Heart right ventricle (tissue), 16 donors: ENCODE measurements around the gene TET3. TPM values are rescaled to one million over a fixed set of nuclear protein-coding genes. Genes with fewer than 3 reads are reported as not detected.

Experiments
- ATAC-seq, 8 donors: fragments of 200-7000 bp; cut with Tn5 transposase; one replicate each; pipeline ENCODE4 v1.9.1; 2020; ENCODE audit warnings: mild to moderate bottlenecking in 8 of 8, moderate library complexity in 8 of 8, moderate number of reproducible peaks in 1 of 8
- DNase-seq, 2 donors: peaks; one replicate each; pipeline ENCODE4 v3.0.0-alpha.2; 2020
- H3K27ac ChIP-seq, 10 donors: fragments of 200-600 bp; sonication (generic) in 2 of 10; one replicate each; pipeline versions ENCODE4 v1.5.0 to v1.8.0; 2020 to 2022; ENCODE audit warnings: mild to moderate bottlenecking in 3 of 10
- H3K27me3 ChIP-seq, 7 donors: fragments of 200-600 bp; one replicate each; pipeline ENCODE4 v1.8.0; 2021 to 2022; ENCODE audit warnings: mild to moderate bottlenecking in 2 of 7
- H3K36me3 ChIP-seq, 9 donors: fragments of 200-600 bp; sonication (generic) in 1 of 9; one replicate each; pipeline versions ENCODE4 v1.5.0 to v1.8.0; 2020 to 2022; ENCODE audit warnings: mild to moderate bottlenecking in 2 of 9
- H3K4me1 ChIP-seq, 9 donors: fragments of 200-600 bp; sonication (generic) in 1 of 9; one replicate each; pipeline versions ENCODE4 v1.5.0 to v1.8.0; 2020 to 2022; ENCODE audit warnings: mild to moderate bottlenecking in 4 of 9
- H3K4me3 ChIP-seq, 10 donors: fragments of 200-600 bp; sonication (generic) in 2 of 10; one replicate each; pipeline versions ENCODE4 v1.5.0 to v1.8.0; 2020 to 2022; ENCODE audit warnings: mild to moderate bottlenecking in 7 of 10, moderate library complexity in 2 of 10
- H3K9me3 ChIP-seq, 11 donors: fragments of 200-600 bp in 10 of 11; sonication (generic) in 2 of 11; one replicate each; pipeline versions ENCODE4 v1.5.0 to v1.8.0; 2013 to 2022; ENCODE audit warnings: mild to moderate bottlenecking in 2 of 11, control low read depth in 1 of 11, moderate library complexity in 1 of 11
- WGBS, 2 donors: extraction: QIAGEN DNeasy Blood & Tissue Kit; methylation state at CpG; one replicate each; pipeline ENCODE4 v1.1.7; 2013; ENCODE audit warnings: inconsistent platforms in 1 of 2; 5-methylcytosine and 5-hydroxymethylcytosine counted together
- intact Hi-C, 10 donors: fragments of 100-400 bp; cut with DNase I; formaldehyde crosslinking; loops; one replicate each; pipeline versions ENCODE4 v1.11.1 to v1.14.2; 2022
- polyA plus RNA-seq, 2 donors: library from polyadenylated mRNA; stranded (reverse); fragments of 200-250 nt; gene quantifications; one replicate each; pipeline ENCODE4 v1.2.3, GENCODE V29; 2013
- total RNA-seq, 10 donors: library from RNA; stranded (reverse); fragmentation: NEBNext Ultra II Directional in 3 of 10; extraction: Animal tissue kit (Norgen Biotek cat#: 25700) in 3 of 10; gene quantifications; one replicate each; pipeline versions ENCODE4 v1.2.1 to v1.2.4, GENCODE V29; 2021 to 2023
- TF ChIP-seq, protein P1 (sequence below), 9 donors: fragments of 200-600 bp; sonication (generic) in 2 of 9; IDR thresholded peaks; one replicate each; pipeline versions ENCODE4 v1.5.0 to v1.8.0; 2021 to 2022; ENCODE audit warnings: antibody characterized with exemption in 9 of 9, mild to moderate bottlenecking in 5 of 9, moderate library complexity in 1 of 9
- donor health status: Arrhythmogenic right ventricular cardiomyopathy.
- donor health status: ischemic (EF 13 %, LVEDD 7.1; RV severe dilation, severe dysfunction).
- donor health status: healthy with polysubstance abuse.
- donor health status: DM: no; HTN: yes; CAD: no.
- donor health status: DM: no; HTN: no; CAD: no.
- donor health status: ischemic (EF 25% LVEDD 6.9; RV normal size, moderate dysfunction).
- donor health status: ischemic (EF 25% LVEDD 5.7; RV mildly dilated, moderate dysfunction).
- donor health status: healthy.
- donor health status: DM: yes; HTN: yes; CAD: no.
- donor health status: Ischemic cardiomyopathy.
- donor health status: ischemic (EF 35%, LVEDD 5.7; RV mildly dilated, moderate dysfunction).
- donor health status: nonischemic (EF 11% LVEDD 7.7; RV severe dilation, severe dysfunction).
- donor health status: DM: yes; HTN: yes; CAD: no.
- donor health status: PGD.
- donor health status: ischemic (EF 29% LVEDD 5.4; RV normal size, mild dysfunction).
- donor health status: nonischemic (EF 23%, LVEDD 6.1; RV moderate dilation, normal function).

The TET3 gene
- total and polyA plus RNA-seq, 12 donors: 1.1 to 8.0 (median 2.7) TPM

DNA sequence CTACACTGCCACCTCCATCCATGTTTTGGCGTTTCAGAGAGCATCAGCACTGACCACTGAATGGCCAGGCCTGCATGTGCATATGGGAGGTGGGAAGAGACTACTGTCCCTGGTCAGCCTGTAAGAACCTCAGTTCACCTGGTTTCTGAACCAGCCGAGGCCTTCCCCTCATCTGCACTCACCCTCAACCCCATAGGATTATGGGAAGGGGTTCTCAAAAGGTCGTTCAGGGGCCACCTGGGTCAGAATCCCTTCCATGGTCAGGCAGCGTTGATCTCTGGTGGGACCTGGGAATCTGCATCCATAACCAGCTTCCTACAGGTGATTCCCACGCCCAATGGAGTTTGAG is 36.7 kb downstream of the TET3 start:
- 89 to 91% methylated on average over 5 of the region's 5 CpGs for WGBS, 2 donors
- intact Hi-C loops: no loop called here

GRCh38 chr2:74024216-74024615 is 39.5 kb downstream of the TET3 start:
- DNase-seq: no peak
- H3K27me3 ChIP-seq: no peaks in the 10 kb centered on the region
- H3K9me3 ChIP-seq: peaks cover 0 to 5% (median 0%) of the 10 kb centered on the region in 11 donors
- peaks cover 0 to 71% (median 28%) of the 10 kb centered on the region in 9 donors for H3K4me1 ChIP-seq
- no peaks in the 10 kb centered on the region for H3K36me3 ChIP-seq
- ATAC-seq: no peak
- TF ChIP-seq, protein P1, sequence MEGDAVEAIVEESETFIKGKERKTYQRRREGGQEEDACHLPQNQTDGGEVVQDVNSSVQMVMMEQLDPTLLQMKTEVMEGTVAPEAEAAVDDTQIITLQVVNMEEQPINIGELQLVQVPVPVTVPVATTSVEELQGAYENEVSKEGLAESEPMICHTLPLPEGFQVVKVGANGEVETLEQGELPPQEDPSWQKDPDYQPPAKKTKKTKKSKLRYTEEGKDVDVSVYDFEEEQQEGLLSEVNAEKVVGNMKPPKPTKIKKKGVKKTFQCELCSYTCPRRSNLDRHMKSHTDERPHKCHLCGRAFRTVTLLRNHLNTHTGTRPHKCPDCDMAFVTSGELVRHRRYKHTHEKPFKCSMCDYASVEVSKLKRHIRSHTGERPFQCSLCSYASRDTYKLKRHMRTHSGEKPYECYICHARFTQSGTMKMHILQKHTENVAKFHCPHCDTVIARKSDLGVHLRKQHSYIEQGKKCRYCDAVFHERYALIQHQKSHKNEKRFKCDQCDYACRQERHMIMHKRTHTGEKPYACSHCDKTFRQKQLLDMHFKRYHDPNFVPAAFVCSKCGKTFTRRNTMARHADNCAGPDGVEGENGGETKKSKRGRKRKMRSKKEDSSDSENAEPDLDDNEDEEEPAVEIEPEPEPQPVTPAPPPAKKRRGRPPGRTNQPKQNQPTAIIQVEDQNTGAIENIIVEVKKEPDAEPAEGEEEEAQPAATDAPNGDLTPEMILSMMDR (IDR thresholded peaks at IDR 0.05): no peak
- intact Hi-C loops: no loop called here
- H3K4me3 ChIP-seq: no peak overlapping the region
- WGBS, 2 donors: 86 to 94% methylated on average over 4 of the region's 4 CpGs
- H3K27ac ChIP-seq: no peak overlapping the region

More for the DNA sequence above, 36.7 kb downstream of the TET3 start:
- Histone ChIP-seq H3K4me1 (peaks cover 0 to 51% (median 30%) of the 10 kb centered on the region in 9 donors), H3K36me3 (no peaks in the 10 kb centered on the region), H3K9me3 (no peaks in the 10 kb centered on the region), H3K4me3 (no peak overlapping the region), H3K27ac (peak overlapping the region in 1 of 10 donors; percentile 41), H3K27me3 (no peaks in the 10 kb centered on the region)
- ATAC-seq (no peak), DNase-seq (no peak)
- TF ChIP-seq, protein P1 (IDR thresholded peaks at IDR 0.05): no peak

DNA sequence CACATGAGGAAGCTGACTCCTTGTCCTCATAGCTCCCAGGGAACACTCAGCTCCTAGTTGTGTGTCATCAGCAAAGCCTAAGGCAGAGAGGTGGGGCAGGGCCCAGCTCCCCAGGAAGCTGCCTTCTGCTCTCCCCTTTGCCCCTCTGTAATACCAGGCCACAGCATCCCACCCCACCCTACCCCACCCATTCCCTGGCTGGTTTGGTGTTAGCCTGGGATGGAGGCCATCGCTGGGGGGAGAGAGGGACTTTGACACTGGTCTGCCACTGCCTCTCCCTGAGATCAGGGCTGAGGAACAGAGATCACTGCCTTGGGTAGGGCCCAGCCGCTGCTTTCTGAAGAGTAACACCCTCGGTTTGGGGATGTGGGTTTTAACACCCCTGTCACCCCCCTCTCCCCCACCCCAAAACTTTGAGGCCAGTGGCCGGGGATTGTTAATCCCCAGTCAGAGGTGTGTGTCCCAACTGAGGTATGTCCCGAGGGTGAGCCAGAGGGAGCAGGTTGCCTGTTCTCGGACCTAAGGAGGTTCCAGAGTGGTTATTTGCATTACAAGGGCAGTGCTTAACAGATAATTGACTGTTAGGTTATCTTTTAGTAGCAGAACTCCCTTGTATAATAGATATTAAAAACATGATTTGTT is 41.4 kb downstream of the TET3 start:
- ATAC-seq: peak in 2 of 8 donors; percentile 44 to 60
- 73 to 74% methylated on average over 6 of the region's 6 CpGs for WGBS, 2 donors
- intact Hi-C loops: no loop called here
- DNase-seq: no peak
- TF ChIP-seq, protein P1 (IDR thresholded peaks at IDR 0.05): no peak
- no peak overlapping the region for H3K4me3 ChIP-seq
- H3K9me3 ChIP-seq: peaks cover 0 to 5% (median 0%) of the 10 kb centered on the region in 11 donors
- H3K27me3 ChIP-seq: no peaks in the 10 kb centered on the region
- H3K36me3 ChIP-seq: no peaks in the 10 kb centered on the region
- H3K27ac ChIP-seq: peak overlapping the region in 1 of 10 donors; percentile 58
- peaks cover 0 to 74% (median 23%) of the 10 kb centered on the region in 9 donors for H3K4me1 ChIP-seq

- Histone ChIP-seq H3K4me1 (peaks cover 0 to 75% (median 23%) of the 10 kb centered on the region in 9 donors), H3K27ac (peak overlapping the region in 1 of 10 donors; percentile 74), H3K9me3 (peaks cover 0 to 5% (median 0%) of the 10 kb centered on the region in 11 donors), H3K36me3 (no peaks in the 10 kb centered on the region), H3K4me3 (no peak overlapping the region), H3K27me3 (no peaks in the 10 kb centered on the region)
- WGBS, 2 donors: 64 to 76% methylated on average over 6 of the region's 6 CpGs
- ATAC-seq (peak in 2 of 8 donors; percentile 34 to 70), DNase-seq (no peak)
- TF ChIP-seq, protein P1 (IDR thresholded peaks at IDR 0.05): no peak
- intact Hi-C loops: no loop called here
These were observed 42.1 kb downstream of the TET3 start for GRCh38 chr2:74026687-74027241.
